GM20000 (cell line): ENCODE results near the gene ZFP36L1.

Experiments used
- DNase-seq: peaks from one replicate; pipeline ENCODE4 v3.0.0; 2012; ENCODE audit warnings: low spot score
- TF ChIP-seq, protein P1 (sequence below): IDR thresholded peaks from 2 replicates; pipeline ENCODE4 v1.5.1; 2012; ENCODE audit warnings: mild to moderate bottlenecking, control low read depth; ENCODE audit errors: extremely low read depth, missing control alignments

The ZFP36L1 gene

DNA sequence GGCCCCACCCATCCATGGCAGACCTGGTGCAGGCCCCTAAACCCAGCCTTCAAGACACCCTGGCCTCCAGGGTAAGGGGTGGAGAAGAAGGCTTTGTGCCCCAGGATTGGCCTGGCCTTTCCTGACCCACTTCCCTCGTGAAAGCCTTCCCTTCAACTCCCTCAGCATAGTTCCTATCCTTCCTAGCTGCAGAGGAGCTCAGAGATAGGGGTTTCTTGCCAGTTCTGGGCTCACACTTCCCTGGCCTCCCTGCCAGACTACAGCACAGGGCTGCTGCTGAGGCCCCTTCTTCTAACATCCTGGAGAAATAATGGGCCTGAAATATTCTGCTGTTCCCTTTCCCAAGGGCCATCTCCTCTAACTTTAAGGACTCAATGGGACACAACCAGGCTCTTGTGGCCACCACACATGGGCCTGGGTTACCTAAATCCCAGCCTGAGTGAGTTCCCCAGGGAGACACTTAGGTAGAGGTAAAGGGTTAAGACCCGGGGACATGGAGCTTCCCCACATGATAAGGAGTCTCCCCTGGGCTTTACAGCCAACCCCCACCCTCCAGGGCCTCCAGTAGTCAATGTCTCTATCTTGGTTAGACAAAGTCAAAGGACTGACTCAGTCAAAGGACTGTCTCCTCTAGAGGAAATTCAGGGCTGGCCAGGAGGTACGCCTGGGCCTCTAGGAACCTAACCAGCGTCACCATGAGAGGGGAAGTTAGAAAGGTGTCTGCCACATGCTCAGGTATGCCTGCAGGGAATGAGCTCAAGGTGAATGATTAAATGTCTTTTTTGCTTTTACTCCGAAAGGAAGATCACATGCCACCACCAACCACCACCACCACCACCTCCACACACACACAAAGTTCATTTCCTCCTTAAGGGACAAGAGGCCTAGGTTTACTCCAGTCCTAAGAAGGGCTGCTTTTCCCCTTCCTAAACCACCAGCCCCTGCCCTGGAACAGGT, 7.1 kb downstream of the ZFP36L1 start:
- TF ChIP-seq, protein P1, sequence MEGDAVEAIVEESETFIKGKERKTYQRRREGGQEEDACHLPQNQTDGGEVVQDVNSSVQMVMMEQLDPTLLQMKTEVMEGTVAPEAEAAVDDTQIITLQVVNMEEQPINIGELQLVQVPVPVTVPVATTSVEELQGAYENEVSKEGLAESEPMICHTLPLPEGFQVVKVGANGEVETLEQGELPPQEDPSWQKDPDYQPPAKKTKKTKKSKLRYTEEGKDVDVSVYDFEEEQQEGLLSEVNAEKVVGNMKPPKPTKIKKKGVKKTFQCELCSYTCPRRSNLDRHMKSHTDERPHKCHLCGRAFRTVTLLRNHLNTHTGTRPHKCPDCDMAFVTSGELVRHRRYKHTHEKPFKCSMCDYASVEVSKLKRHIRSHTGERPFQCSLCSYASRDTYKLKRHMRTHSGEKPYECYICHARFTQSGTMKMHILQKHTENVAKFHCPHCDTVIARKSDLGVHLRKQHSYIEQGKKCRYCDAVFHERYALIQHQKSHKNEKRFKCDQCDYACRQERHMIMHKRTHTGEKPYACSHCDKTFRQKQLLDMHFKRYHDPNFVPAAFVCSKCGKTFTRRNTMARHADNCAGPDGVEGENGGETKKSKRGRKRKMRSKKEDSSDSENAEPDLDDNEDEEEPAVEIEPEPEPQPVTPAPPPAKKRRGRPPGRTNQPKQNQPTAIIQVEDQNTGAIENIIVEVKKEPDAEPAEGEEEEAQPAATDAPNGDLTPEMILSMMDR = no peak
- no peak for DNase-seq

GRCh38 chr14:68784978-68785533, 7.8 kb downstream of the ZFP36L1 start:
- no peak for DNase-seq

GRCh38 chr14:68784226-68784910, 8.5 kb downstream of the ZFP36L1 start:
- no peak for DNase-seq
- TF ChIP-seq, protein P1 = no peak

More at GRCh38 chr14:68784978-68785533, 7.8 kb downstream of the ZFP36L1 start:
- TF ChIP-seq, protein P1 = no peak

DNA sequence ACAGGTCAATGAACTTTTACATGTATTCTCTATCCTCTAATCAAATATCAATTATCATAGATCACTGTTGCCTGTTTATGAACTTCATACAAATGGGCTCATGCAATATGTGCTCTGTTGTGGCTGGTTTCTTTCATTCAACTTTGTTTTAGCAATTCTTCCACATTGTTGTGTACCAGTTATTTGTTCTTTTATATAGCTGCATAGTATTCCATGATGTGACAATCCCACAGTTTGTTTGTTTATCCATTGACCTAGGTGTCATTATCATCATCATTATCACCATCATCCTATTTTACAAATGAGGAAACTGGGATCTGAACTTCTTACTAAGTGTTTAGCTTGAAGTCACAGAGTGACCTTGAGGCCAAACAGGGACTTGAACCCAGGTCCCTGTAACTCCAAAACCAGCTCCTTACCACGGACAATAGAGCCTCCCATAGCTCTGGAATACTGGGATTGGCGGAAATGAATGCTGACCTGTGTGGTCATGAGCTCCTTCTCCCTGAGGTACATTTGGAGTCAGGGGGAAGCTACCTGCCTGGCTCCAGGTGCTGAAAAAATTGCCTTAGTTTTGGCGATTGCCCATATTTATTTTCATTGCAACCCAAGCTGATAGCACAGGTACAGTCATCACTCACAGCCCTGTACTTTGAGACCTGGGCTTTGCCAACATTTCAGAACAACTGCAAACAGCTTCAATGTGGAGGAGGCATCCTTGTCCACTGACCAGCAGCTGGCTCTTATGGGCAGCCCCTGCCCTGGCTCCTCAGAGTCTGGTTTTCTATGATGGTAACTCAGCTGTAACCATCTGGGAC, 9.2 kb downstream of the ZFP36L1 start:
- no peak for DNase-seq
- TF ChIP-seq, protein P1 = no peak

GRCh38 chr14:68782091-68782981, 10.5 kb downstream of the ZFP36L1 start:
- TF ChIP-seq, protein P1 = no peak
- no peak for DNase-seq
